Calu3 (cell line): ENCODE data around the gene ZCCHC4. TPM values are rescaled to one million over a fixed set of nuclear protein-coding genes. Genes with fewer than 3 reads are reported as not detected.
A peak's percentile ranks its signal among the peaks of the same experiment; 100 is the strongest.
"Not testable (repeated sequence)": the region's sequence is repeated elsewhere in the genome, so short reads cannot be mapped to it uniquely, and the experiment has no call there.

Experiments used
- BruUV-seq: library from RNA; stranded (reverse); fragments of 400-500 nt; replicated peaks from 2 replicates; lab custom pipeline; 2021; lab: Mats Ljungman, UMichigan
- CTCF ChIA-PET: fragments of 300-600 bp; sonication (Branson Sonifier 250); formaldehyde crosslinking; loops from one replicate; lab custom pipeline; 2022; ENCODE audit warnings: antibody characterized with exemption; lab: Charles Lee
- DNase-seq: peaks from one replicate; pipeline ENCODE4 v3.0.0; 2022
- H3K27ac Mint-ChIP-seq: one replicate; pipeline ENCODE4 v1.8.0; 2022; ENCODE audit warnings: mixed read lengths; ENCODE audit not compliant: unreplicated experiment
- H3K27me3 Mint-ChIP-seq: one replicate; pipeline ENCODE4 v1.8.0; 2022; ENCODE audit warnings: mixed read lengths; ENCODE audit not compliant: unreplicated experiment
- H3K36me3 Mint-ChIP-seq: one replicate; pipeline ENCODE4 v1.8.0; 2022; ENCODE audit warnings: mild to moderate bottlenecking, moderate library complexity, mixed read lengths; ENCODE audit not compliant: insufficient read depth, unreplicated experiment
- H3K4me1 Mint-ChIP-seq: one replicate; pipeline ENCODE4 v1.8.0; 2022; ENCODE audit warnings: mild to moderate bottlenecking, low read depth, mixed read lengths; ENCODE audit not compliant: unreplicated experiment
- H3K4me3 Mint-ChIP-seq: one replicate; pipeline ENCODE4 v1.8.0; 2022; ENCODE audit warnings: mild to moderate bottlenecking, low read depth, moderate library complexity, mixed read lengths; ENCODE audit not compliant: unreplicated experiment
- H3K9me3 Mint-ChIP-seq: one replicate; pipeline ENCODE4 v1.8.0; 2022; ENCODE audit warnings: low read depth, mixed read lengths; ENCODE audit not compliant: unreplicated experiment
- intact Hi-C: fragments of 100-400 bp; cut with micrococcal nuclease; formaldehyde crosslinking; loops from one replicate; pipeline ENCODE4 v1.10.0; 2022; ENCODE audit not compliant: unreplicated experiment
- total RNA-seq: library from RNA; stranded (reverse); gene quantifications from 2 replicates; pipeline ENCODE4 v1.2.3, GENCODE V29; 2022
- TF ChIP-seq, protein P1 (sequence below): fragments of 200-600 bp; IDR thresholded peaks from one replicate; pipeline ENCODE4 v1.8.0; 2022; ENCODE audit warnings: antibody characterized with exemption; ENCODE audit not compliant: unreplicated experiment

ZCCHC4 gene
- total RNA-seq, 1 experiment from 2014 or later: 10.1 TPM

DNA sequence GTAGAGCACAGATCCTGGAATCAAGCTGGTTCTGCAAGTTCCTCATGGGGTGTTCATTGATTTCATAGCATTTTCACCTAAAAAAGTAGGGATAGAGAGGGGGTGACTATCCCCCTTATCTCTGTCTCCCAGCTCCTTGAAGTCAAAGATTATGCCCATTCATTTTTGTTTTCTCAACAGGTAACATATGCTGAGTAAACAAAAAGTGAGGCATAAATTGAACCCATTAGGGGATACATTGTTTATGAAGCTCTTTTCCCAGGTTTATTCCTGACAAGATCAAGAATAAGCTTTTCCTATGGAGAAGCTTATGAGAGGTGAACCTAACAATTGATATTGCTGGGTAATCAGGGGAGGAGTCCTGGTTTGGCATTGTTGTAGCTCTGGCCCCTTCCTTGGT is 55.3 kb downstream of the ZCCHC4 start:
- no TSS peak for BruUV-seq
- CTCF ChIA-PET: interaction anchor here (0.5 to 1.3 kb wide), 2 partner anchors 47 to 172 kb away, joined by 4 to 8 read pairs; no protein-coding TSS in a partner anchor

DNA sequence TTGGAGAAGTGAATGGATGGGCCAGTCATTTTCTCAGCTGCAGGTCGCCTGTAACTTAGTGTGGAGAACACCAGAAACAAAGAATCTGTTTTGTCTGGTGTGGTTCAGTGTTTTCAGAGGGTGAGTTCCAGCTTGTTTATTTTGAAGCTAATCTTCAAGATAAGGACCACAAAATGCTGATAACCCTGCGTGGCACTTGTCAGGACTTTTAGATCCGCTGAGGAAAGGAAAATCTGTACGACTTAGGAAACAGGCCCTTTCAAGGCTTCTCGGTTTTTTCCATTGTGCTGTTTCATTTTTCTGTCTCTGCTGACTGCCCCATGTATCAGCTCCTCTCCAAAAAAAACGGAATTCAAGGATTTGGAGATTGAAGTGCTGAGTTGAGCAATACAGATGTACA is 55.7 kb downstream of the ZCCHC4 start:
- intact Hi-C loops: no loop called here
- TF ChIP-seq, protein P1, sequence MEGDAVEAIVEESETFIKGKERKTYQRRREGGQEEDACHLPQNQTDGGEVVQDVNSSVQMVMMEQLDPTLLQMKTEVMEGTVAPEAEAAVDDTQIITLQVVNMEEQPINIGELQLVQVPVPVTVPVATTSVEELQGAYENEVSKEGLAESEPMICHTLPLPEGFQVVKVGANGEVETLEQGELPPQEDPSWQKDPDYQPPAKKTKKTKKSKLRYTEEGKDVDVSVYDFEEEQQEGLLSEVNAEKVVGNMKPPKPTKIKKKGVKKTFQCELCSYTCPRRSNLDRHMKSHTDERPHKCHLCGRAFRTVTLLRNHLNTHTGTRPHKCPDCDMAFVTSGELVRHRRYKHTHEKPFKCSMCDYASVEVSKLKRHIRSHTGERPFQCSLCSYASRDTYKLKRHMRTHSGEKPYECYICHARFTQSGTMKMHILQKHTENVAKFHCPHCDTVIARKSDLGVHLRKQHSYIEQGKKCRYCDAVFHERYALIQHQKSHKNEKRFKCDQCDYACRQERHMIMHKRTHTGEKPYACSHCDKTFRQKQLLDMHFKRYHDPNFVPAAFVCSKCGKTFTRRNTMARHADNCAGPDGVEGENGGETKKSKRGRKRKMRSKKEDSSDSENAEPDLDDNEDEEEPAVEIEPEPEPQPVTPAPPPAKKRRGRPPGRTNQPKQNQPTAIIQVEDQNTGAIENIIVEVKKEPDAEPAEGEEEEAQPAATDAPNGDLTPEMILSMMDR: no peak
- Mint-ChIP-seq H3K4me1 (peaks cover 18% of the 10 kb centered on the region), H3K9me3 (no peaks in the 10 kb centered on the region), H3K27ac (no peak overlapping the region), H3K4me3 (no peak overlapping the region), H3K36me3 (peaks cover 5% of the 10 kb centered on the region), H3K27me3 (no peaks in the 10 kb centered on the region)
- DNase-seq: no peak
- CTCF ChIA-PET: no interaction called here
- no TSS peak for BruUV-seq

More for the DNA sequence above, 55.3 kb downstream of the ZCCHC4 start:
- no peaks in the 10 kb centered on the region for H3K27me3 Mint-ChIP-seq
- H3K4me3 Mint-ChIP-seq: no peak overlapping the region
- TF ChIP-seq, protein P1: no peak
- peaks cover 4% of the 10 kb centered on the region for H3K36me3 Mint-ChIP-seq
- no peaks in the 10 kb centered on the region for H3K9me3 Mint-ChIP-seq
- no peak for DNase-seq
- H3K4me1 Mint-ChIP-seq: peaks cover 14% of the 10 kb centered on the region
- H3K27ac Mint-ChIP-seq: no peak overlapping the region
- intact Hi-C loops: loop anchor here (2.0 kb wide), 1 partner anchor 187 kb away; no protein-coding TSS in a partner anchor

DNA sequence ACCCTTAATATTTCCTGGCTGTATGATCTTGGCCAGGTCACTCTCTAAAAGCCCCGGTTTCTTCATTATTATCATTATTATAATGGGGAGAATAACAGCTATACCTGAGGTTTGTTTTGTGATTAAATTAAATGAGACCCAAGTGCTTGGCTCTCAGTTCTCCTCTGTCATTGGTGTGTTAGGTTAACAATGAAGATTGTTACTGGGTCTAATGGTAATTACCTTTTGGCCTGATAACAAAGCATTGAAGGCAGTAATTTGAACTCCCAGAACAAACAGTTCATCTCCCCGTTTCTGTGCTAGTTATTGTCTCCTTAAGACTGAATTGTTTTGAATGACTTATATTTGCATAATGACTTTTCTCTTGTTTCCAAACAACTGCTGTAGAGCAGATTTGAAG is 57.7 kb downstream of the ZCCHC4 start:
- no TSS peak for BruUV-seq
- intact Hi-C loops: no loop called here
- H3K4me3 Mint-ChIP-seq: no peak overlapping the region
- TF ChIP-seq, protein P1: no peak
- peaks cover 22% of the 10 kb centered on the region for H3K4me1 Mint-ChIP-seq
- no peaks in the 10 kb centered on the region for H3K27me3 Mint-ChIP-seq
- peaks cover 5% of the 10 kb centered on the region for H3K36me3 Mint-ChIP-seq
- no peaks in the 10 kb centered on the region for H3K9me3 Mint-ChIP-seq
- CTCF ChIA-PET: no interaction called here
- DNase-seq: no peak
- no peak overlapping the region for H3K27ac Mint-ChIP-seq

DNA sequence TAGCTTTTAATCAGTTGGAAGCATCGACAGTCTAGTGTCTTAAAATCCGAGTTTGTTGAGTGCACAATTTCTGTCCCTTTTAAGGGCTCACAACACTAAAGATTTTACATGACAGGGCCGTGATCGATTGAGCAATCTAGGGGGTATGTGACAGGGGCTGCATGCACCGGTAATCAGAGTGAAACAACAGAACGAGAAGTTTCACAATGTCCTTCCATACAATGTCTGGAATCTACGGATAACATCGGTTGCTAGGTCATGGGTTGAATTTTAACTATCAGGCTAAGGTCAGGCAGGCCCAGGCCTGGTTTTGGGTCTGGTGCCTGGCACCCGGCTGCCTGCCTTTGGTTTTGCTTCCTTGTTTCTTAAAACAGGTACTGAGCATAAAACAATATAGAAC is 60.0 kb downstream of the ZCCHC4 start:
- intact Hi-C loops: not testable (repeated sequence)

More for the DNA sequence above, 60.0 kb downstream of the ZCCHC4 start:
- Mint-ChIP-seq H3K27ac (peak overlapping the region; percentile 21), H3K4me1 (peaks cover 22% of the 10 kb centered on the region), H3K4me3 (peak overlapping the region; percentile 24), H3K36me3 (peaks cover 15% of the 10 kb centered on the region)
- H3K9me3 Mint-ChIP-seq, DNase-seq, CTCF ChIA-PET, BruUV-seq, H3K27me3 Mint-ChIP-seq: not testable (repeated sequence)
